OCI-M2 (cell line): ENCODE measurements around the gene PCNX1.
"Not testable (repeated sequence)": the region's sequence is repeated elsewhere in the genome, so short reads cannot be mapped to it uniquely, and the experiment has no call there.

Source experiments
- DNase-seq: peaks from one replicate; lab custom pipeline; 2025; ENCODE audit not compliant: unreplicated experiment; lab: John Stamatoyannopoulos, UW

The PCNX1 gene

GRCh38 chr14:71006200-71006563, 98.9 kb downstream of the PCNX1 start:
- DNase-seq, result no peak

GRCh38 chr14:71011479-71011878, 104.2 kb downstream of the PCNX1 start:
- no peak for DNase-seq

GRCh38 chr14:71012888-71013287, 105.6 kb downstream of the PCNX1 start:
- no peak for DNase-seq

- DNase-seq, result no peak
Measured at GRCh38 chr14:71013551-71014192, 106.4 kb downstream of the PCNX1 start.

GRCh38 chr14:71019917-71020316, 112.7 kb downstream of the PCNX1 start:
- not testable (repeated sequence) for DNase-seq

- DNase-seq, result no peak
Measured at GRCh38 chr14:71021347-71022011, 114.2 kb downstream of the PCNX1 start.

- no peak for DNase-seq
Measured at GRCh38 chr14:71022012-71022869, 115.0 kb downstream of the PCNX1 start.

GRCh38 chr14:71022939-71023338, 115.7 kb downstream of the PCNX1 start:
- no peak for DNase-seq

GRCh38 chr14:71029236-71029781, 122.0 kb downstream of the PCNX1 start:
- DNase-seq, result no peak

GRCh38 chr14:71031000-71031399, 123.7 kb downstream of the PCNX1 start:
- DNase-seq, result no peak

GRCh38 chr14:71036433-71036832, 129.2 kb downstream of the PCNX1 start:
- DNase-seq, result no peak

GRCh38 chr14:71048393-71048792, 141.1 kb downstream of the PCNX1 start:
- no peak for DNase-seq

- no peak for DNase-seq
Measured at GRCh38 chr14:71049435-71050133, 142.3 kb downstream of the PCNX1 start.

- DNase-seq, result no peak
Measured at GRCh38 chr14:71050227-71050823, 143.1 kb downstream of the PCNX1 start.

- no peak for DNase-seq
Measured at GRCh38 chr14:71054706-71055105, 147.4 kb downstream of the PCNX1 start.

- no peak for DNase-seq
Measured at GRCh38 chr14:71056168-71056567, 148.9 kb downstream of the PCNX1 start.

GRCh38 chr14:71060274-71060673, 153.0 kb downstream of the PCNX1 start:
- no peak for DNase-seq

- DNase-seq, result no peak
Measured at GRCh38 chr14:71060825-71061455, 153.7 kb downstream of the PCNX1 start.

GRCh38 chr14:71061458-71061857, 154.2 kb downstream of the PCNX1 start:
- DNase-seq, result no peak

GRCh38 chr14:71062581-71063303, 155.5 kb downstream of the PCNX1 start:
- no peak for DNase-seq
